Adipocyte (in vitro differentiated cells): ENCODE results near the gene BCR.

Source experiments
- DNase-seq: peaks from one replicate; pipeline ENCODE4 v3.0.0-alpha.2; 2015; ENCODE audit warnings: low read depth
- H3K27me3 ChIP-seq: replicated peaks from 2 replicates; pipeline ENCODE4 v1.7.0; 2013; ENCODE audit warnings: mild to moderate bottlenecking, low read length, moderate library complexity; ENCODE audit not compliant: control insufficient read depth, insufficient read depth
- H3K36me3 ChIP-seq: 2 replicates; pipeline ENCODE4 v1.7.0; 2013; ENCODE audit warnings: low read length, mild to moderate bottlenecking, moderate library complexity; ENCODE audit not compliant: control insufficient read depth, insufficient read depth, severe bottlenecking
- H3K4me1 ChIP-seq: 2 replicates; pipeline ENCODE4 v1.7.0; 2013; ENCODE audit warnings: mild to moderate bottlenecking, low read length, moderate library complexity; ENCODE audit not compliant: control insufficient read depth, insufficient read depth
- H3K4me3 ChIP-seq: 2 replicates; pipeline ENCODE4 v1.7.0; 2013; ENCODE audit warnings: mild to moderate bottlenecking, low read length, moderate library complexity
- H3K9ac ChIP-seq: 2 replicates; pipeline ENCODE4 v1.7.0; 2013; ENCODE audit warnings: mild to moderate bottlenecking, low read length, moderate library complexity
- H3K9me3 ChIP-seq: 2 replicates; pipeline ENCODE4 v1.7.0; 2013; ENCODE audit warnings: mild to moderate bottlenecking, low read length, moderate library complexity; ENCODE audit not compliant: control insufficient read depth

BCR gene

DNA sequence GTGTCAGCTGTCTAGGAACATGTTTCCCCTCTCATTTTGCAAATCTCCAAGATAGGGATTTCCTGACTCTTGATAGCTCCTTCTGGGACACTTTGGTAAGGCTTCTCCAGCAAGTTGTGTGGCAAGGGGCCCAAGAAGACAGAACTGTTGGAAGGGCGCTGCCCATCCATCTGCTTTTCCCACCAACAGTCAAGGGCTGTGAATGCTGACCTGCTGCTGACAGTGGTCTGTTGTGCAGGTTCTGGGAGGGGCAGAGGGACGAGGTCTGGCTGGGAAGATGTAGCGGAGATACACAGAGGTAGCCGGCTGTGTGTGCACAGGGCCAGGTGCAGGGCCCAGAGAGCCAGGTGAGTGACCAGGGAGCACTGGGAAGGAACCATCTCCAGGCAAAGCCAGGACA, 12.2 kb downstream of the BCR start:
- no peaks in the 10 kb centered on the region for H3K27me3 ChIP-seq
- no peak overlapping the region for H3K9ac ChIP-seq
- no peak for DNase-seq
- no peaks in the 10 kb centered on the region for H3K9me3 ChIP-seq
- H3K4me1 ChIP-seq = peaks cover 23% of the 10 kb centered on the region
- no peaks in the 10 kb centered on the region for H3K36me3 ChIP-seq
- no peak overlapping the region for H3K4me3 ChIP-seq

- Histone ChIP-seq H3K4me3 (peak overlapping the region; percentile 48), H3K9ac (peak overlapping the region; percentile 10), H3K36me3 (no peaks in the 10 kb centered on the region), H3K4me1 (peaks cover 20% of the 10 kb centered on the region), H3K27me3 (no peaks in the 10 kb centered on the region), H3K9me3 (no peaks in the 10 kb centered on the region)
- peak; percentile 43 for DNase-seq
Measured at GRCh38 chr22:23193196-23193827, 13.0 kb downstream of the BCR start.

- Histone ChIP-seq H3K36me3 (no peaks in the 10 kb centered on the region), H3K27me3 (no peaks in the 10 kb centered on the region), H3K9me3 (no peaks in the 10 kb centered on the region), H3K9ac (peak overlapping the region; percentile 10), H3K4me3 (peak overlapping the region; percentile 48), H3K4me1 (peaks cover 18% of the 10 kb centered on the region)
- no peak for DNase-seq
Measured at GRCh38 chr22:23193882-23194281, 13.6 kb downstream of the BCR start.

- H3K4me1 ChIP-seq = peaks cover 18% of the 10 kb centered on the region
- H3K27me3 ChIP-seq = no peaks in the 10 kb centered on the region
- H3K4me3 ChIP-seq = no peak overlapping the region
- no peak for DNase-seq
- no peak overlapping the region for H3K9ac ChIP-seq
- no peaks in the 10 kb centered on the region for H3K36me3 ChIP-seq
- H3K9me3 ChIP-seq = no peaks in the 10 kb centered on the region
Measured at GRCh38 chr22:23196165-23196564, 15.9 kb downstream of the BCR start.

- no peaks in the 10 kb centered on the region for H3K36me3 ChIP-seq
- H3K9me3 ChIP-seq = no peaks in the 10 kb centered on the region
- peaks cover 14% of the 10 kb centered on the region for H3K4me1 ChIP-seq
- H3K27me3 ChIP-seq = no peaks in the 10 kb centered on the region
- no peak overlapping the region for H3K9ac ChIP-seq
- H3K4me3 ChIP-seq = no peak overlapping the region
- no peak for DNase-seq
Measured at GRCh38 chr22:23197836-23198235, 17.5 kb downstream of the BCR start.

DNA sequence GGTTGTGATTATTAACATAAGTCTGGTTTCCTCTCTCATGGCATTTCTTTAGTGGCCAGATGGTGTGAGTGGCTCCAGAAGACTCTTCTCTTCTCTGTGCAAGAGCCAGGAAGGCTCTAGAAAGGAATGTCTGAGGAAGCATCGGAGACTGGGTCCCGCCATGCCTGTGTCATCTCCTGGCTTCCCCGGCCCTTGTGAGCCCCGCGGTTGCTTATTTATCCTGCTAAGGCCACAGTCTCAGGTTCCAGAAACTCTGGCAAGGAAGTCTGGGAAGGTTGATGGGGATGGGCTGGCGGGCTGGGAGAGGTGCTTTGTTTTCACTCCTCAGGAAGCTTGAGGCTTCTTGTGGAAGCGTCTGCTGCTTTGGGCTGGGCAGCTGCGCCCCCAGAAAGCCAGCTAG, 18.9 kb downstream of the BCR start:
- H3K36me3 ChIP-seq = no peaks in the 10 kb centered on the region
- H3K4me1 ChIP-seq = peaks cover 9% of the 10 kb centered on the region
- H3K4me3 ChIP-seq = no peak overlapping the region
- H3K9ac ChIP-seq = no peak overlapping the region
- H3K9me3 ChIP-seq = no peaks in the 10 kb centered on the region
- no peak for DNase-seq
- no peaks in the 10 kb centered on the region for H3K27me3 ChIP-seq

- Histone ChIP-seq H3K27me3 (no peaks in the 10 kb centered on the region), H3K36me3 (no peaks in the 10 kb centered on the region), H3K4me3 (no peak overlapping the region), H3K4me1 (peaks cover 20% of the 10 kb centered on the region), H3K9me3 (no peaks in the 10 kb centered on the region), H3K9ac (no peak overlapping the region)
- no peak for DNase-seq
Measured at GRCh38 chr22:23200898-23201297, 20.6 kb downstream of the BCR start.

- Histone ChIP-seq H3K9ac (no peak overlapping the region), H3K9me3 (no peaks in the 10 kb centered on the region), H3K36me3 (no peaks in the 10 kb centered on the region), H3K4me1 (peaks cover 20% of the 10 kb centered on the region), H3K27me3 (no peaks in the 10 kb centered on the region), H3K4me3 (no peak overlapping the region)
- no peak for DNase-seq
Measured at GRCh38 chr22:23202812-23203451, 22.6 kb downstream of the BCR start.

DNA sequence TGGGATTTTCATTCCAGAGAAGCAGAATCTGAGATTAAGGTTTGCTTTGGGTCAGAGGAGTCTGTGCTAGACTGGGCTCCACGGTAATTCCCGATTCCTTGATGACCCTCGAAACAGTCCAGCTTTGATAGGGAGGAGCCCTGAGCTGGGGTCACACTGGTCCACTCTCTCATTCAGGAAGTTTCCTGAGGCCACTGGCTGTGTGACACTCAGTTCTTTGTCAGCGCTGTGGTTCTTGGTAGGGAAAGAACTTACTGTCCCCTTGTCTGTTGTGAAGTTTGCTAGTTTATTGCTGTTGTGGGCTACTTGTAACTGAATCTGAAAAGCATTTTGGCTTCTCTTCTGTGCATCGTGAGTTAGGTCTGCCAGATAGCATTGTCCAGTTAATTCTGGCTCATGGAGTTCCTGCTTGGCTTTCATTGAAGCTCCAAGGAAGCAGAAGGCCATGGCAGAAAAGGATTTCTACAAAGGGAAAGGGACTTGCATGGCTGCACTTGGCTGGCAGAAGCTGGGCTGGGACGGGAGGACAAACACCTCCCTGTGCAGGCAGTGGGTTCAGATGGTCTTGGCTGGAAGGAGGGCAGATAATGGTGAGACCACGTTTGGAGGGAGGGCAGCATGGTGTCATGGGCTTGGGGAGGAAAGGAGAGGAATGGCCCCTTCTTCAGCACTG, 23.3 kb downstream of the BCR start:
- Histone ChIP-seq H3K4me1 (peaks cover 20% of the 10 kb centered on the region), H3K27me3 (no peaks in the 10 kb centered on the region), H3K36me3 (no peaks in the 10 kb centered on the region), H3K9me3 (no peaks in the 10 kb centered on the region), H3K4me3 (peak overlapping the region; percentile 0), H3K9ac (no peak overlapping the region)
- no peak for DNase-seq

- no peaks in the 10 kb centered on the region for H3K36me3 ChIP-seq
- DNase-seq = no peak
- no peaks in the 10 kb centered on the region for H3K27me3 ChIP-seq
- no peaks in the 10 kb centered on the region for H3K9me3 ChIP-seq
- H3K4me1 ChIP-seq = peaks cover 20% of the 10 kb centered on the region
- no peak overlapping the region for H3K9ac ChIP-seq
- peak overlapping the region; percentile 0 for H3K4me3 ChIP-seq
Measured at GRCh38 chr22:23204125-23204488, 23.8 kb downstream of the BCR start.

DNA sequence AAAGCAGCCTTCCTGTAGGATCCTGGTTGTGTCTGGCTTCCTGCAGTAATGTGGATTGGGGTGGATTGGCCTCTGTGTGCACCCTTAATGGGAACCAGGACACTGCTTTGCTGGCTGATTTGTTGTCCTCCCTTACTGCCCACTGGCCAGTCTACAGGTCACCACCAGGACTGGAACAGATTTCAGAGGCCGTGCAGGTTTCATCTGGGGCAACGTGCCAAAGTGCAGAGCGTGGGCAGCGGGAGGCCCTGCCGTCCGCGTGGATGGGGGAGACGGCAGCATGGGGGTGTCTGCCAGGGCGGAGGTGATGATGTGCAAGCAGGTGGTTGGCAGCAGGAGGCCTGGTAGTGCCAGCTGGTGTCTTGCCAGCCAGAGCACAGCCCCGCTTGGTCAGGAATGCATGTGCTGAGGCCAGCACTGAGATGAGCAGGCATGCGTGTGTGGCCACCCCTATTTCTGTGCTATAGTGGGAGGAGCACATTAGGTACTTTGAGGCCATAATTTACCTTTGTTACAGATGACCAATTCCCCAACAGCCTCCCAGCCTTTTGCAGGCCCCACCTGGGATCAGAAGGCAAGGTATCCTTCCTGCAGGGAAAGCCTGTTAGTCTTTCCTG, 24.3 kb downstream of the BCR start:
- peaks cover 20% of the 10 kb centered on the region for H3K4me1 ChIP-seq
- no peak overlapping the region for H3K4me3 ChIP-seq
- no peak for DNase-seq
- H3K9ac ChIP-seq = no peak overlapping the region
- no peaks in the 10 kb centered on the region for H3K36me3 ChIP-seq
- H3K27me3 ChIP-seq = no peaks in the 10 kb centered on the region
- H3K9me3 ChIP-seq = no peaks in the 10 kb centered on the region
